GM06990 (cell line): ENCODE measurements around the gene CAMK2G.

Experiments
- DNase-seq: peaks from one replicate; pipeline ENCODE4 v3.0.0-alpha.2; 2011; ENCODE audit not compliant: insufficient read length; ENCODE audit errors: extremely low read depth
- H3K27me3 ChIP-seq: replicated peaks from 2 replicates; pipeline ENCODE4 v1.6.0; 2011; ENCODE audit warnings: low read length; ENCODE audit not compliant: control insufficient read depth, insufficient read depth
- H3K36me3 ChIP-seq: 2 replicates; pipeline ENCODE4 v1.5.1; 2011; ENCODE audit warnings: low read length; ENCODE audit not compliant: control insufficient read depth, insufficient read depth
- H3K4me3 ChIP-seq: replicated peaks from 2 replicates; pipeline ENCODE4 v1.5.1; 2011; ENCODE audit warnings: low read depth, mild to moderate bottlenecking, control low read depth, low read length
- TF ChIP-seq, protein P1 (sequence below): IDR thresholded peaks from 2 replicates; pipeline ENCODE4 v1.5.1; 2011; ENCODE audit warnings: low read length, control low read depth, mild to moderate bottlenecking, inconsistent platforms; ENCODE audit not compliant: insufficient read depth, poor library complexity, severe bottlenecking

The CAMK2G gene

DNA sequence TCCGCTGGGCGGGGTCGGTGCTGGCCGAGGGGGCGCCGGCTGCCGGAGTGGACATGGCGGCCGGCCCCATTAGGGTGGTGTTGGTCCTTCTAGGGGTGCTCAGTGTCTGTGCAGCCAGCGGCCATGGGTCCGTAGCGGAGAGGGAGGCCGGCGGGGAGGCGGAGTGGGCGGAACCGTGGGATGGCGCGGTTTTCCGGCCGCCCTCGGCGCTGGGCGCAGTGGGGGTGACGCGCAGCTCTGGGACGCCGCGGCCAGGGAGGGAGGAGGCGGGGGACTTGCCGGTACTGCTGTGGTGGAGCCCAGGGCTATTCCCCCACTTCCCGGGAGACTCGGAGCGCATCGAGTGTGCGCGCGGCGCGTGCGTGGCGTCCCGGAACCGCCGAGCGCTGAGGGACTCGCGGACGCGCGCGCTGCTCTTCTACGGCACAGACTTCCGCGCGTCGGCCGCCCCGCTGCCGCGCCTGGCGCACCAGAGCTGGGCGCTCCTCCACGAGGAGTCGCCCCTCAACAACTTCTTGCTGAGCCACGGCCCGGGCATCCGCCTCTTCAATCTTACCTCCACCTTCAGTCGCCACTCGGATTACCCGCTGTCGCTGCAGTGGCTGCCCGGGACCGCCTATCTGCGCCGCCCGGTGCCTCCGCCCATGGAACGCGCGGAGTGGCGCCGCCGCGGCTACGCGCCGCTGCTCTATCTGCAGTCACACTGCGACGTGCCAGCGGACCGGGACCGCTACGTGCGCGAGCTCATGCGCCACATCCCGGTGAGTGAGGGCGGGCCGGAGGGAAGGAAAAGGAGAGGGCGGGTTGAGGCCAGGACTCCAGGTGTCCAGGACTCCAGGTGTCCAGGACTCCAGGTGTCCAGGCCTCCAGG is 101.8 kb downstream of the CAMK2G start:
- TF ChIP-seq, protein P1, sequence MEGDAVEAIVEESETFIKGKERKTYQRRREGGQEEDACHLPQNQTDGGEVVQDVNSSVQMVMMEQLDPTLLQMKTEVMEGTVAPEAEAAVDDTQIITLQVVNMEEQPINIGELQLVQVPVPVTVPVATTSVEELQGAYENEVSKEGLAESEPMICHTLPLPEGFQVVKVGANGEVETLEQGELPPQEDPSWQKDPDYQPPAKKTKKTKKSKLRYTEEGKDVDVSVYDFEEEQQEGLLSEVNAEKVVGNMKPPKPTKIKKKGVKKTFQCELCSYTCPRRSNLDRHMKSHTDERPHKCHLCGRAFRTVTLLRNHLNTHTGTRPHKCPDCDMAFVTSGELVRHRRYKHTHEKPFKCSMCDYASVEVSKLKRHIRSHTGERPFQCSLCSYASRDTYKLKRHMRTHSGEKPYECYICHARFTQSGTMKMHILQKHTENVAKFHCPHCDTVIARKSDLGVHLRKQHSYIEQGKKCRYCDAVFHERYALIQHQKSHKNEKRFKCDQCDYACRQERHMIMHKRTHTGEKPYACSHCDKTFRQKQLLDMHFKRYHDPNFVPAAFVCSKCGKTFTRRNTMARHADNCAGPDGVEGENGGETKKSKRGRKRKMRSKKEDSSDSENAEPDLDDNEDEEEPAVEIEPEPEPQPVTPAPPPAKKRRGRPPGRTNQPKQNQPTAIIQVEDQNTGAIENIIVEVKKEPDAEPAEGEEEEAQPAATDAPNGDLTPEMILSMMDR: peak; percentile 22
- Histone ChIP-seq H3K36me3 (peaks cover 30% of the 10 kb centered on the region), H3K4me3 (peak overlapping the region; percentile 78), H3K27me3 (no peaks in the 10 kb centered on the region)
- peak; percentile 91 for DNase-seq

DNA sequence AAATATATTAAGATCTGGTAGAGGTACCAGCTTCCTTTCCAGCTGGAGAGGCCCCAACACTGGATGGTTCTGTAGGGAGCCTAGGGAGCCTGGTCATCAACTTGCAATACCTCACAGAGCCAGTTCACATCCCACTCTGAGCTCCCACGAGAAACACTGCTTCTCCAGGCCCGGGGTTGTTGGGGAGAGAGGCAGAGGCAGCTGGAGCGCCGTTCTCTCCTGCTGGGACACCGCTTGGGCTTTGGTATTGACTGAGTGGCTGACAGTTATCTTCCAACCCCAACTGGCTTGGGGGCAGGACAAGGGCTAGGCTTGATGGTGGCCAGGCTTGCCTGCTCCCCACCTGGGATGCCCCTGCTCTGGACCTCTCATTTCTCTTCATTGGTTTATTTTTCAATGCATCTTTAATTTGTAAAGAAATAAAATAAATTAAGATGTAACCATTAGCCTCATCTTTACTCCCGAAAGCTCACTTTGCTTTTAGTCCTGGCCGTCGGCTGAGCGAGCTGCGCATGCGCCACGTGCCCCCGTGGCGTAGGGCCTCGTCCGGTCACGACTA is 102.6 kb downstream of the CAMK2G start:
- Histone ChIP-seq H3K36me3 (peaks cover 29% of the 10 kb centered on the region), H3K4me3 (peak overlapping the region; percentile 78), H3K27me3 (no peaks in the 10 kb centered on the region)
- TF ChIP-seq, protein P1: no peak
- no peak for DNase-seq

DNA sequence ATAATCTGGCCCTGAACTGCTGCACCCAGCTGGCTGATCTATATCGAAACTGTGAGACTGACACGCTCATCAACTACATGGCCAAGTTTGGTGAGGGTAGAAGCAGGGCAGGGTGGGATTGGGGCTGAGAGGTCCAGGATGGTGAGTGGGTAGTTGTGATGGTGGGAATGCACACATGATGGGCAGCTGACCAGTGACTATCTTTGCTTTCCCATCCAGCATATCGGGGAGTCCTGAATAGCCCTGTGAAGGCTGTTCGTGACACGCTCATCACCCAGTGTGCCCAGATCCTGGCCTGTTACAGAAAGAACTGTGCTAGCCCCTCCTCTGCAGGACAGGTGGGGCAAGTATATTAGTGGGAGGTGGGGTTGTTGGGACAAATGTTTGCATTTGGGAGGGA is 105.0 kb downstream of the CAMK2G start:
- no peak overlapping the region for H3K4me3 ChIP-seq
- DNase-seq: no peak
- TF ChIP-seq, protein P1: no peak
- H3K27me3 ChIP-seq: no peaks in the 10 kb centered on the region
- peaks cover 46% of the 10 kb centered on the region for H3K36me3 ChIP-seq

DNA sequence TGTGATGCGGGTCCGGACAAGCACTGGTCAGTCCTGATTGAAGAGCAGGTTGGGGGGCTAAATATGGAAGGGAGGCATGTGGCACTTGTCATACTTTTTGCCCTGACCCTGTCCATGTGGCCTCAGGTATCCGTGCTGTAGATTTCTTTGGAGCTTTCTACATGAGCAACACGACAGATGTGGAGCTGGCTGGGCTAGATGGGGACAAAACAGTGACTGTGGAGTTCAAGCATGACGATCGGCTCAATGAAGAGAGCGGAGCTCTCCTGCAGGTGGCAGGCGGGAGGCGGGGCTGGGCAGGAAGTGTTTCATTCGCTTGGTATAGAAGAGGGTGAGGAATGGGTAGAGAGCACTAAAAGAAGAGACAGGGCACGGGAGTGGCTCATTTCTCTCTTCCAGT is 105.5 kb downstream of the CAMK2G start:
- H3K36me3 ChIP-seq: peaks cover 48% of the 10 kb centered on the region
- no peak overlapping the region for H3K4me3 ChIP-seq
- H3K27me3 ChIP-seq: no peaks in the 10 kb centered on the region
- no peak for DNase-seq
- TF ChIP-seq, protein P1: peak; percentile 49

DNA sequence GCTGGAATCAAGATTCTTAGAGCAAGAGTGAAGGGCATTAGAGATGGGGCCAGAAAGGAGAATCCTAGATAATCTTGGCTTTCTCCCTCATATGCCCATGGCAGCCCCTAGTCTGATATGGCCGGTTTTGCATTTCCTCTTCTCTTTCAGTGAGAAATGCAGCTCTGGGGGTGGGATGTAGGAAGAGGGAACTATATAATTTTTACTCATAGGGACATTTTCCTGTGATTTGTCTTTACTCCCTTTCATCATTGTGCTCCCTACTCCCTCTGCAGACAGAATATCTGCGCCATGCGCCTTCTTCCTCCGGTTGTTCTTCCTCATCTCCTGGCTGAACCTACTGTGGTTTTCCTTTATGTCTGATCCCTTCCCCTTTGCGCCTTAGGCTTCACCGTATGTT is 109.3 kb downstream of the CAMK2G start:
- TF ChIP-seq, protein P1: no peak
- Histone ChIP-seq H3K36me3 (peaks cover 56% of the 10 kb centered on the region), H3K27me3 (no peaks in the 10 kb centered on the region), H3K4me3 (no peak overlapping the region)
- no peak for DNase-seq
